ENCODE data around the gene OR14A2. TPM values are rescaled to one million over a fixed set of nuclear protein-coding genes. Genes with fewer than 3 reads are reported as not detected.

OR14A2 gene
- total and polyA plus RNA-seq, 2 of the 4 experiments (the other 2 are of a cell fraction), result not detected

DNA sequence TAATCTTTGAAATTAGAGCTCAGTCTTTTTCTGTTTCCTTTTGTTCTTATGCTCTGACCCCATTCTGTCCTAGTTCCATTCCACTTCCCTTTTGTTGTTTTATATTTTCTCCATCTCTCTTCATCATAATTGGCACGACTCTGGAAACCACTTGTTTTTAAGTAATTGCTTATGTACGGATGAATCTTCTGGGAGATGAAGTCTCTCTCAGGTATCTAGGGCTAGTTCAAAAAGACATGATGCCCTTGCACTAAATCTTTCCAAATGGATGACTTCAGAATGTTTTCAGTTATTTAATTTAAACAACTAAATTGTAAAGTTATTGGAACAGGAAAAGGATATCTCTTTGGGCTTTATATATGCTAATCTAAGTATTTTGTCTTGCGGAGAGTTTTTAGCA, 31.4 kb downstream of the OR14A2 start, which contains the start of gene OR6F1:
Gene OR6F1 (minus strand): TSS at position 101 of the 400 bp plus-strand sequence. CDS start 3,891 bp downstream, outside the sequence.
- dilution Hi-C loops (cut with HindIII; ENCODE audit: low sequenced_read_pairs, unreplicated experiment) (no loop called here), in situ Hi-C loops (cut with MboI; ENCODE audit: low sequenced_read_pairs) (no loop called here)
- no peak for DNase-seq

More for the DNA sequence above, 31.4 kb downstream of the OR14A2 start, which contains the start of gene OR6F1:
- Histone ChIP-seq H4K8ac (ENCODE audit: low read depth in 2 of 2, low read length in 2 of 2) (no peak within 1 kb of the TSS), H3K4me3 (ENCODE audit: insufficient read depth, low read depth, low read length) (no peak within 1 kb of the TSS), H3K9me3 (ENCODE audit: control insufficient read depth, insufficient read depth, low read length) (peaks cover 9% of the 10 kb centered on the region), H2AK9ac (replicated peaks; ENCODE audit: low read depth, low read length, poor library complexity) (no peak within 1 kb of the TSS), H2BK15ac (ENCODE audit: low read depth, low read length) (no peak within 1 kb of the TSS), H3K36me3 (ENCODE audit: control insufficient read depth, insufficient read depth, low read length) (no peaks in the 10 kb centered on the region), H4K5ac (ENCODE audit: low read depth, low read length) (no peak within 1 kb of the TSS), H3K27me3 (ENCODE audit: control insufficient read depth, insufficient read depth, low read length) (no peaks in the 10 kb centered on the region), H3K79me1 (ENCODE audit: low read depth in 1 of 2, low read length in 2 of 2) (no peaks in the 10 kb centered on the region), H2AK5ac (ENCODE audit: low read depth, low read length) (no peak within 1 kb of the TSS), H3K4me2 (ENCODE audit: low read depth, low read length) (no peak within 1 kb of the TSS), H2BK20ac (ENCODE audit: low read depth, low read length) (no peak within 1 kb of the TSS), H3K18ac (ENCODE audit: low read depth, low read length) (no peak within 1 kb of the TSS), H3K9me1 (ENCODE audit: insufficient read depth, low read length) (no peaks in the 10 kb centered on the region), H3K14ac (replicated peaks; ENCODE audit: low read depth, low read length) (no peak within 1 kb of the TSS), H2AFZ (replicated peaks; ENCODE audit: low read length, poor library complexity) (no peak within 1 kb of the TSS), H3K56ac (ENCODE audit: extremely low read depth, insufficient read depth, low read length) (no peak within 1 kb of the TSS), H3K4ac (ENCODE audit: low read depth, low read length) (no peak within 1 kb of the TSS), H4K91ac (ENCODE audit: insufficient read depth, low read depth, low read length) (no peak within 1 kb of the TSS), H3K27ac (ENCODE audit: insufficient read depth, low read length) (no peak within 1 kb of the TSS), H3K4me1 (ENCODE audit: control insufficient read depth, insufficient read depth, low read length) (no peaks in the 10 kb centered on the region), H3K9ac (ENCODE audit: low read depth, low read length) (no peak within 1 kb of the TSS), H3K23ac (ENCODE audit: low read depth, low read length) (no peak within 1 kb of the TSS), H4K20me1 (ENCODE audit: insufficient read depth, low read length) (no peaks in the 10 kb centered on the region), H2BK120ac (ENCODE audit: low read depth, low read length) (no peak within 1 kb of the TSS), H2BK5ac (ENCODE audit: low read depth, low read length, poor library complexity, severe bottlenecking) (no peak within 1 kb of the TSS)
- no CpG with 5 or more reads among the region's 3 CpGs for WGBS, 2 experiments (ENCODE audit: extremely low coverage in 2 of 2, insufficient read length in 1 of 2)
- POLR2A ChIA-PET (ENCODE audit: unreplicated experiment), result no interaction called here
- intact Hi-C loops (cut with micrococcal nuclease), result no loop called here
- no TSS peak for BruUV-seq (replicated peaks)
- no peak for TF ChIP-seq ELK1 (IDR thresholded peaks at IDR 0.05; ENCODE audit: borderline replicate concordance, low read depth, low read length)
- no peak for TF ChIP-seq CTCF (conservative IDR thresholded peaks at IDR 0.05; ENCODE audit: low read depth, low read length)
- no peak for TF ChIP-seq CEBPB (IDR thresholded peaks at IDR 0.05; ENCODE audit: low read depth, low read length)
- CTCF ChIA-PET, result no interaction called here
- no peak for ATAC-seq (ENCODE audit: low read depth)

Measured in IMR-90 (cell line).